ENCODE data around the gene SLC29A3.
"Not testable (repeated sequence)": the region's sequence is repeated elsewhere in the genome, so short reads cannot be mapped to it uniquely, and the experiment has no call there.

Gene SLC29A3

DNA sequence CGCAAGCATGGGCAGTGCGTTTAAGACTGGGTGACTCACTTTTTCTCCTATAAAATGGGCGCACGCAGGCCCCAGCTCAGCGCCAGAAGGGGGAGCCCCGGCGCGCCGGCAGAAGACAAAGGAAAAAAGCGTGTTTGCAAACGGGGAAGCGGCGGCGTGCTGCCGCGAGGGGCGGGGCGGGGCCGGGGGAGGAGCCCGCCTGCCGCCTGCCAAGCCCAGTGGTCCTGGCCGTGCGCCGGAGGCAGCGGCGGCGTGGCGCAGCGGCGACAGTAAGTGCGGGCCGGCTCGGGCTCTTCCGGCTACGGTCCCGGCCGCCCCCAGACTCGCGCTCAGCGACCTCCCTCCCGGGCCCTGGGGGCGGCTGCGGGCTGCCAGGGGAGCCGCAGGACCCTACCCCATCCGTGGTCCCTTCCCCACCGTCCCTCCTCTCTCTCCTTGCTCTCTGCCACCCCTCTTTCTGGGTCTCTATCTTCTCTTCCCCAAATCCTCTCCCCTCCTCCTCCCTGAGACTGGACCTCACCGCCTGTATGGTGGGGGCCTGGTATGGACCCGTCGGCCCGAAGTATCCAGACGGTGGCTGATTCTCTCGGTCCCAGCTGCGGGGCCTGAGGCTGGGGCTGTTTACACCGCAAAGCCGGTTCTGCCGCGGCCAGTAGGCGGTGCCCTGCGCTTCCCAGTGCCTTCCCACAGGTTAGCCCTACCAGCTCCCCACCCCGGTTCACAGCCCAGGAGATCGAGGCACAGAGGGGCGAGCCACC lies at the start of gene SLC29A3:
SLC29A3 (plus strand) TSS at position 218 of the 758 bp plus-strand sequence; CDS start at position 269, 51 bp downstream.
- DNase-seq (ENCODE audit: low read depth), result peak; percentile 90
- Histone ChIP-seq H3K4me3 (ENCODE audit: low read length) (peak within 1 kb of the TSS; percentile 97), H3K27me3 (replicated peaks; ENCODE audit: control insufficient read depth, insufficient read depth, low read length) (no peaks in the 10 kb centered on the region), H3K9ac (ENCODE audit: low read length) (peak within 1 kb of the TSS; percentile 92), H3K4me1 (ENCODE audit: control insufficient read depth, insufficient read depth, low read length) (peaks cover 9% of the 10 kb centered on the region), H3K9me3 (ENCODE audit: control insufficient read depth, low read length) (no peaks in the 10 kb centered on the region), H3K36me3 (ENCODE audit: control insufficient read depth, insufficient read depth, low read length, severe bottlenecking) (peaks cover 12% of the 10 kb centered on the region)

GRCh38 chr10:71269301-71270288 lies 49.5 kb upstream of the SLC29A3 start:
- Histone ChIP-seq H3K9ac (ENCODE audit: low read length) (peak overlapping the region; percentile 21), H3K36me3 (ENCODE audit: control insufficient read depth, insufficient read depth, low read length, severe bottlenecking) (no peaks in the 10 kb centered on the region), H3K27me3 (replicated peaks; ENCODE audit: control insufficient read depth, insufficient read depth, low read length) (no peaks in the 10 kb centered on the region), H3K9me3 (ENCODE audit: control insufficient read depth, low read length) (no peaks in the 10 kb centered on the region), H3K4me3 (ENCODE audit: low read length) (no peak overlapping the region), H3K4me1 (ENCODE audit: control insufficient read depth, insufficient read depth, low read length) (peaks cover 32% of the 10 kb centered on the region)
- DNase-seq (ENCODE audit: low read depth), result peak; percentile 29

DNA sequence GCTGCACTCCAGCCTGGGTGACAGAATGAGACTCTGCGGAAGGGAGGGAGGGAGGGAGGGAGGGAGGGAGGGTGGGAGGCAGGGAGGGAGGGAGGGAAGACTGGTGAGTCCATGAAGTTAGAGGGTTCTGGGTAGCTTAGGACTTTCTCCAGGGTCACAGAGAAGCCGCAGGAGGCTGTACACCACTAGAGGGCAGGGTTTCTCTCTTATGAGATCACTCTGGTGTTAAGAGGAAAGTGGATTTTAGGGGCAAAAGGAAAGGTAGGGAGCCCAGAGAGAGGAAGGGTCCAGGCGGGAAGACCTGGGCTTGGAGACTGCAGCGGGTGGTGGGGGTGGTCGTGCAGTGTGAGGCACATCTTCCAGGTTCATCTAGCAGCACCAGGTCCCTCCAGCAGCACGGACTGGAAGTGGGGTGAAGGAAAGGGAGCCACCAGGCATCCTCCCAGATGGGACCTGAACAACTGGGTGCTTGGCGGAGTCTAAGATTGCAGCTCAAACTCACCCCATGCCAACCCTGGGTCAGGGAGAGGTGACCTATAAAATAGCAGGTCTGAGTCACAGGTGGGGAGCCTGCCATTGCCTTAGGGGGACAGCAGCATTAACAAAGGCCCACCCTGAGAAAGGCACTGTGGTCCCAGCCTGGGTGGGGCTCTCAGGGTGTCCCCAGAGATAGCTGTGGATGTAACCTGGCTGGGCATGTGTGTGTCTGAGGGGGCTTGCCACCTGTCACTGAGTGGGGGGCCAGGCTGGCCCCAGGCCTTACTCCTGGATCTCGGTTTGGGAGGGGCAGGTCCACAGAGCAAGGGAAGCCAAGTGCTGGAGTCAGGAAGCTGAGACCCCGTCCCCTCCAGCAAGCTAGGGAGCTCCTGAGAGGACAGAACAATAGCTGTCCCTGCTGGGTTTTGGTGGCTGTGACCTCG lies 48.5 kb upstream of the SLC29A3 start:
- H3K9me3 ChIP-seq (ENCODE audit: control insufficient read depth, low read length), result no peaks in the 10 kb centered on the region
- H3K27me3 ChIP-seq (replicated peaks; ENCODE audit: control insufficient read depth, insufficient read depth, low read length), result no peaks in the 10 kb centered on the region
- peak; percentile 89 for DNase-seq (ENCODE audit: low read depth)
- H3K36me3 ChIP-seq (ENCODE audit: control insufficient read depth, insufficient read depth, low read length, severe bottlenecking), result no peaks in the 10 kb centered on the region
- H3K4me3 ChIP-seq (ENCODE audit: low read length), result no peak overlapping the region
- no peak overlapping the region for H3K9ac ChIP-seq (ENCODE audit: low read length)
- H3K4me1 ChIP-seq (ENCODE audit: control insufficient read depth, insufficient read depth, low read length), result peaks cover 32% of the 10 kb centered on the region

GRCh38 chr10:71271662-71272055 lies 47.4 kb upstream of the SLC29A3 start:
- no peak overlapping the region for H3K9ac ChIP-seq (ENCODE audit: low read length)
- H3K4me3 ChIP-seq (ENCODE audit: low read length), result no peak overlapping the region
- no peaks in the 10 kb centered on the region for H3K27me3 ChIP-seq (replicated peaks; ENCODE audit: control insufficient read depth, insufficient read depth, low read length)
- H3K36me3 ChIP-seq (ENCODE audit: control insufficient read depth, insufficient read depth, low read length, severe bottlenecking), result no peaks in the 10 kb centered on the region
- peaks cover 21% of the 10 kb centered on the region for H3K4me1 ChIP-seq (ENCODE audit: control insufficient read depth, insufficient read depth, low read length)
- H3K9me3 ChIP-seq (ENCODE audit: control insufficient read depth, low read length), result no peaks in the 10 kb centered on the region
- DNase-seq (ENCODE audit: low read depth), result no peak

- peaks cover 17% of the 10 kb centered on the region for H3K4me1 ChIP-seq (ENCODE audit: control insufficient read depth, insufficient read depth, low read length)
- H3K9me3 ChIP-seq (ENCODE audit: control insufficient read depth, low read length), result no peaks in the 10 kb centered on the region
Observed at GRCh38 chr10:71272056-71272771, 46.8 kb upstream of the SLC29A3 start.

GRCh38 chr10:71272974-71273373 lies 46.1 kb upstream of the SLC29A3 start:
- H3K27me3 ChIP-seq (replicated peaks; ENCODE audit: control insufficient read depth, insufficient read depth, low read length); H3K4me3 ChIP-seq (ENCODE audit: low read length); H3K36me3 ChIP-seq (ENCODE audit: control insufficient read depth, insufficient read depth, low read length, severe bottlenecking); DNase-seq (ENCODE audit: low read depth); H3K9me3 ChIP-seq (ENCODE audit: control insufficient read depth, low read length); H3K9ac ChIP-seq (ENCODE audit: low read length): not testable (repeated sequence)
- peaks cover 17% of the 10 kb centered on the region for H3K4me1 ChIP-seq (ENCODE audit: control insufficient read depth, insufficient read depth, low read length)

More at GRCh38 chr10:71272056-71272771, 46.8 kb upstream of the SLC29A3 start:
- H3K36me3 ChIP-seq (ENCODE audit: control insufficient read depth, insufficient read depth, low read length, severe bottlenecking), result no peaks in the 10 kb centered on the region
- peak; percentile 43 for DNase-seq (ENCODE audit: low read depth)
- H3K27me3 ChIP-seq (replicated peaks; ENCODE audit: control insufficient read depth, insufficient read depth, low read length), result no peaks in the 10 kb centered on the region
- no peak overlapping the region for H3K4me3 ChIP-seq (ENCODE audit: low read length)
- peak overlapping the region; percentile 31 for H3K9ac ChIP-seq (ENCODE audit: low read length)

DNA sequence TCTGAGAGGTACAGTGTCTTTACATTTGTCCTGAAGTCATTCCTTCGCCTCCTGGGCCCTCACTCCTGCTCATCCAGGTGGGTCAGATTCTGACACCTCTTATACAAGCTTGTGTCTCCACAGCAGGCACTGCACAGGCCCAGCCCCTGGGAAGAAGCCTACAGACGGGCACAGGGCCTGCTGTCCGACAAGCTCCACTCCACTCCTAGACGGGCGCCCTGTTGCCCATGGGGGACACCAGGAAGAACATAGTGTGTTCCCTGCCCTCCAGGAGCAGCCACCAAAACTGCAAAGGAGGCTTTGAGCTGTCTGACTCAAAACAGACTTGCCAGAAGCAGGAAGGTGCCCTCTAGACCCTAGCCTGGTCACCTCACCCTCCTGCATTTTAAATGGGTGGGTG lies 45.6 kb upstream of the SLC29A3 start:
- H3K4me3 ChIP-seq (ENCODE audit: low read length), result no peak overlapping the region
- H3K36me3 ChIP-seq (ENCODE audit: control insufficient read depth, insufficient read depth, low read length, severe bottlenecking), result no peaks in the 10 kb centered on the region
- no peaks in the 10 kb centered on the region for H3K27me3 ChIP-seq (replicated peaks; ENCODE audit: control insufficient read depth, insufficient read depth, low read length)
- no peak for DNase-seq (ENCODE audit: low read depth)
- H3K9me3 ChIP-seq (ENCODE audit: control insufficient read depth, low read length), result no peaks in the 10 kb centered on the region
- peaks cover 17% of the 10 kb centered on the region for H3K4me1 ChIP-seq (ENCODE audit: control insufficient read depth, insufficient read depth, low read length)
- no peak overlapping the region for H3K9ac ChIP-seq (ENCODE audit: low read length)

- Histone ChIP-seq H3K9ac (ENCODE audit: low read length) (no peak overlapping the region), H3K27me3 (replicated peaks; ENCODE audit: control insufficient read depth, insufficient read depth, low read length) (no peaks in the 10 kb centered on the region), H3K4me1 (ENCODE audit: control insufficient read depth, insufficient read depth, low read length) (peaks cover 11% of the 10 kb centered on the region), H3K4me3 (ENCODE audit: low read length) (no peak overlapping the region), H3K9me3 (ENCODE audit: control insufficient read depth, low read length) (no peaks in the 10 kb centered on the region), H3K36me3 (ENCODE audit: control insufficient read depth, insufficient read depth, low read length, severe bottlenecking) (no peaks in the 10 kb centered on the region)
- DNase-seq (ENCODE audit: low read depth), result no peak
Observed at GRCh38 chr10:71274901-71275796, 43.9 kb upstream of the SLC29A3 start.

- Histone ChIP-seq H3K4me3 (ENCODE audit: low read length) (no peak overlapping the region), H3K36me3 (ENCODE audit: control insufficient read depth, insufficient read depth, low read length, severe bottlenecking) (no peaks in the 10 kb centered on the region), H3K27me3 (replicated peaks; ENCODE audit: control insufficient read depth, insufficient read depth, low read length) (no peaks in the 10 kb centered on the region), H3K9me3 (ENCODE audit: control insufficient read depth, low read length) (no peaks in the 10 kb centered on the region), H3K9ac (ENCODE audit: low read length) (no peak overlapping the region), H3K4me1 (ENCODE audit: control insufficient read depth, insufficient read depth, low read length) (peaks cover 7% of the 10 kb centered on the region)
- DNase-seq (ENCODE audit: low read depth), result no peak
Observed at GRCh38 chr10:71276873-71277272, 42.2 kb upstream of the SLC29A3 start.
